SK-N-SH treated with all-trans-retinoic acid at 6 μM for 48 hours (cell line): ENCODE data around the gene SLC27A5.

ENCODE experiments used
- ATAC-seq: fragments of 200-7000 bp; cut with Tn5 transposase; 3 replicates; pipeline ENCODE4 v1.9.1; 2020; ENCODE audit warnings: mild to moderate bottlenecking, moderate library complexity
- ARNTL ChIP-seq: fragments of 450-650 bp; formaldehyde crosslinking; IDR thresholded peaks from 2 replicates; pipeline ENCODE4 v1.5.0; 2020; ENCODE audit warnings: low read depth, mild to moderate bottlenecking, moderate library complexity, borderline replicate concordance
- BACH2 ChIP-seq: fragments of 250-450 bp; sonication (Bioruptor Pico); IDR thresholded peaks from 2 replicates; pipeline ENCODE4 v1.9.0; 2021; ENCODE audit warnings: mild to moderate bottlenecking, borderline replicate concordance
- CREB5 ChIP-seq: fragments of 250-450 bp; sonication (Bioruptor Pico); IDR thresholded peaks from 2 replicates; pipeline ENCODE4 v1.5.1; 2020; ENCODE audit warnings: low read depth, mild to moderate bottlenecking, moderate library complexity
- CSDC2 ChIP-seq: fragments of 250-450 bp; sonication (Bioruptor Pico); IDR thresholded peaks from 2 replicates; pipeline ENCODE4 v1.5.0; 2020; ENCODE audit warnings: mild to moderate bottlenecking, moderate library complexity
- CSRNP3 ChIP-seq: fragments of 250-450 bp; sonication (Bioruptor Pico); IDR thresholded peaks from 2 replicates; pipeline ENCODE4 v1.5.1; 2021; ENCODE audit warnings: mild to moderate bottlenecking, moderate library complexity
- ESRRG ChIP-seq: fragments of 250-450 bp; sonication (Bioruptor Pico); IDR thresholded peaks from 2 replicates; pipeline ENCODE4 v1.6.1; 2021; ENCODE audit warnings: mild to moderate bottlenecking
- GLIS3 ChIP-seq: fragments of 250-450 bp; sonication (Bioruptor Pico); IDR thresholded peaks from 2 replicates; pipeline ENCODE4 v1.5.0; 2020; ENCODE audit warnings: mild to moderate bottlenecking, moderate library complexity
- OSR1 ChIP-seq: fragments of 250-450 bp; sonication (Bioruptor Pico); IDR thresholded peaks from 2 replicates; pipeline ENCODE4 v1.8.0; 2022; ENCODE audit warnings: moderate library complexity, mild to moderate bottlenecking, inconsistent platforms
- PATZ1 ChIP-seq: fragments of 250-450 bp; sonication (Bioruptor Pico); IDR thresholded peaks from 2 replicates; pipeline ENCODE4 v1.8.0; 2020; ENCODE audit warnings: mild to moderate bottlenecking, moderate library complexity, borderline replicate concordance
- PPARA ChIP-seq: fragments of 250-450 bp; sonication (Bioruptor Pico); IDR thresholded peaks from 2 replicates; pipeline ENCODE4 v1.5.0; 2020; ENCODE audit warnings: mild to moderate bottlenecking, borderline replicate concordance
- RARB ChIP-seq: fragments of 250-450 bp; sonication (Bioruptor Pico); IDR thresholded peaks from 2 replicates; pipeline ENCODE4 v1.8.0; 2021; ENCODE audit warnings: mild to moderate bottlenecking, moderate library complexity
- SNAI2 ChIP-seq: fragments of 250-450 bp; sonication (Bioruptor Pico); IDR thresholded peaks from 2 replicates; pipeline ENCODE4 v1.5.0; 2020; ENCODE audit warnings: mild to moderate bottlenecking, moderate library complexity
- TCF4 ChIP-seq: fragments of 250-450 bp; sonication (Bioruptor Pico); IDR thresholded peaks from 2 replicates; pipeline ENCODE4 v1.8.0; 2021; ENCODE audit warnings: mild to moderate bottlenecking, moderate library complexity, borderline replicate concordance
- TOX ChIP-seq: fragments of 250-450 bp; sonication (Bioruptor Pico); IDR thresholded peaks from 2 replicates; pipeline ENCODE4 v1.8.0; 2021; ENCODE audit warnings: mild to moderate bottlenecking, moderate library complexity, borderline replicate concordance
- TSHZ2 ChIP-seq: fragments of 250-450 bp; sonication (Bioruptor Pico); IDR thresholded peaks from 2 replicates; pipeline ENCODE4 v1.5.0; 2020; ENCODE audit warnings: mild to moderate bottlenecking, moderate library complexity
- ZC3H10 ChIP-seq: fragments of 250-450 bp; sonication (Bioruptor Pico); IDR thresholded peaks from 2 replicates; pipeline ENCODE4 v1.5.1; 2021; ENCODE audit warnings: mild to moderate bottlenecking, moderate library complexity
- ZFP3 ChIP-seq: fragments of 250-450 bp; sonication (Bioruptor Pico); IDR thresholded peaks from 2 replicates; pipeline ENCODE4 v1.5.0; 2020; ENCODE audit warnings: mild to moderate bottlenecking, moderate library complexity
- ZFP30 ChIP-seq: fragments of 450-650 bp; formaldehyde crosslinking; IDR thresholded peaks from 2 replicates; pipeline ENCODE4 v1.5.0; 2022; ENCODE audit warnings: mild to moderate bottlenecking, moderate library complexity
- ZNF565 ChIP-seq: fragments of 450-650 bp; formaldehyde crosslinking; conservative IDR thresholded peaks from 2 replicates; pipeline ENCODE4 v1.5.0; 2020; ENCODE audit warnings: low read depth, mild to moderate bottlenecking, moderate library complexity
- ZNF70 ChIP-seq: fragments of 450-650 bp; formaldehyde crosslinking; IDR thresholded peaks from 2 replicates; pipeline ENCODE4 v1.5.0; 2020; ENCODE audit warnings: mild to moderate bottlenecking, moderate library complexity
- ZNF8 ChIP-seq: fragments of 450-650 bp; formaldehyde crosslinking; IDR thresholded peaks from 2 replicates; pipeline ENCODE4 v1.5.0; 2020; ENCODE audit warnings: mild to moderate bottlenecking, moderate library complexity
- TF ChIP-seq, protein P1 (sequence below): fragments of 250-450 bp; sonication (Bioruptor Pico); IDR thresholded peaks from 2 replicates; pipeline ENCODE4 v1.8.0; 2021; ENCODE audit warnings: low read depth, mild to moderate bottlenecking, moderate library complexity, borderline replicate concordance

Gene SLC27A5

DNA sequence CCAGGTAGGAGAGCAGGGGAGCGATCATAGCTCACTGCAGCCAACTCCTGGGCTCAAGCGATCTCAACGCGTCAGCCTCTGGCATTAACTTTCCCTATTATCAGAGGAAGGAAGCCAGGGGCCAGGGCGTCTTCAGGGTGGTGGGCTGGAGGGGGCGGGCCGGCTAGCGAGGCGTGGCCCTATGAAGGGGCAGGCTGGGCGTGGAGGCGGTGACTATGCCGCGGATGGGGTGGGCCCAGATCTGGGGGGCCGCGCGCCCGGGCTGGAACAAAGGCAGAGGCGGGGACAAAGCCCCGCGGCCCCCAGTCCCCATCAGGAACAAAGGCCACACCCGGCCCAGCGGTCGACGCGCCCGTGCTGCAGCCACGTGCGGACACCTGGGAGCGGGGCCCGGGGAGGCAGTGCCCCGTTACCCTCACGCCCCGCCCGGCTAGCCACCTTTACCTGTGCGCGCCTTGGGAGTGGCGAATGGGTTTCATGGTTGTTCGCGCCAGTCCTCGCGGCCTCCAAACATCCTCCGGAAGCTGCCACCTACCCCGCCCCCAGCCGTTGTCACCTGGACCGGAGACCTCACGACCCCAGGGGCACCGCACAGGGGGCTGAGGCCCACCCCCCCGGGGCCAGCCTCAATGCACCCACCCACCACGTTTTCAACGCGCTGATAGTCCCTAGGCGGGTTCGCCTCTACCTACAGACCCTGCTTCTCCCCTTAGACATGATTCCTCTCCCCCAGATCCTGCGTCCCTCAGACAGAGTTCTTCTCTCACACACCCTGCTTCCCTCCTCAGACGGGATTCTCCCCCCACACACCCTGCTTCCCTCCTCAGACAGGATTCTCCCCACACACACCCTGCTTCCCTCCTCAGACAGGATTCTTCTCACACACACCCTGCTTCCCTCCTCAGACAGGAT, 26.7 kb upstream of the SLC27A5 start:
- no peak for TF ChIP-seq OSR1 (CRISPR knock-in tag)
- no peak for TF ChIP-seq ZNF8 (CRISPR knock-in tag)
- no peak for TF ChIP-seq PPARA (CRISPR knock-in tag)
- TF ChIP-seq ZNF565, result no peak
- no peak for TF ChIP-seq ARNTL
- TF ChIP-seq TCF4, result no peak

GRCh38 chr19:58536852-58537798, 25.3 kb upstream of the SLC27A5 start:
- TF ChIP-seq, protein P1, sequence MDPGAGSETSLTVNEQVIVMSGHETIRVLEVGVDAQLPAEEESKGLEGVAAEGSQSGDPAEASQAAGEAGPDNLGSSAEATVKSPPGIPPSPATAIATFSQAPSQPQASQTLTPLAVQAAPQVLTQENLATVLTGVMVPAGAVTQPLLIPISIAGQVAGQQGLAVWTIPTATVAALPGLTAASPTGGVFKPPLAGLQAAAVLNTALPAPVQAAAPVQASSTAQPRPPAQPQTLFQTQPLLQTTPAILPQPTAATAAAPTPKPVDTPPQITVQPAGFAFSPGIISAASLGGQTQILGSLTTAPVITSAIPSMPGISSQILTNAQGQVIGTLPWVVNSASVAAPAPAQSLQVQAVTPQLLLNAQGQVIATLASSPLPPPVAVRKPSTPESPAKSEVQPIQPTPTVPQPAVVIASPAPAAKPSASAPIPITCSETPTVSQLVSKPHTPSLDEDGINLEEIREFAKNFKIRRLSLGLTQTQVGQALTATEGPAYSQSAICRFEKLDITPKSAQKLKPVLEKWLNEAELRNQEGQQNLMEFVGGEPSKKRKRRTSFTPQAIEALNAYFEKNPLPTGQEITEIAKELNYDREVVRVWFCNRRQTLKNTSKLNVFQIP (CRISPR knock-in tag), result no peak
- TF ChIP-seq RARB (CRISPR knock-in tag) (no peak), CREB5 (CRISPR knock-in tag) (no peak), TOX (CRISPR knock-in tag) (no peak), ZNF565 (no peak), SNAI2 (CRISPR knock-in tag) (no peak), ESRRG (CRISPR knock-in tag) (no peak), ARNTL (no peak), ZFP3 (CRISPR knock-in tag) (no peak), BACH2 (CRISPR knock-in tag) (no peak), PATZ1 (CRISPR knock-in tag) (no peak), CSDC2 (no peak), GLIS3 (no peak), ZNF70 (CRISPR knock-in tag) (no peak), TSHZ2 (CRISPR knock-in tag) (no peak), OSR1 (CRISPR knock-in tag) (no peak), CSRNP3 (no peak), ZC3H10 (CRISPR knock-in tag) (no peak), TCF4 (no peak), ZFP30 (CRISPR knock-in tag) (no peak)

More for the DNA sequence above, 26.7 kb upstream of the SLC27A5 start:
- ATAC-seq, result no peak

More at GRCh38 chr19:58536852-58537798, 25.3 kb upstream of the SLC27A5 start:
- ATAC-seq, result no peak; the same call in 2 of the 3 replicates
